ENCODE measurements around the gene ARFGAP1.

ARFGAP1 gene

DNA sequence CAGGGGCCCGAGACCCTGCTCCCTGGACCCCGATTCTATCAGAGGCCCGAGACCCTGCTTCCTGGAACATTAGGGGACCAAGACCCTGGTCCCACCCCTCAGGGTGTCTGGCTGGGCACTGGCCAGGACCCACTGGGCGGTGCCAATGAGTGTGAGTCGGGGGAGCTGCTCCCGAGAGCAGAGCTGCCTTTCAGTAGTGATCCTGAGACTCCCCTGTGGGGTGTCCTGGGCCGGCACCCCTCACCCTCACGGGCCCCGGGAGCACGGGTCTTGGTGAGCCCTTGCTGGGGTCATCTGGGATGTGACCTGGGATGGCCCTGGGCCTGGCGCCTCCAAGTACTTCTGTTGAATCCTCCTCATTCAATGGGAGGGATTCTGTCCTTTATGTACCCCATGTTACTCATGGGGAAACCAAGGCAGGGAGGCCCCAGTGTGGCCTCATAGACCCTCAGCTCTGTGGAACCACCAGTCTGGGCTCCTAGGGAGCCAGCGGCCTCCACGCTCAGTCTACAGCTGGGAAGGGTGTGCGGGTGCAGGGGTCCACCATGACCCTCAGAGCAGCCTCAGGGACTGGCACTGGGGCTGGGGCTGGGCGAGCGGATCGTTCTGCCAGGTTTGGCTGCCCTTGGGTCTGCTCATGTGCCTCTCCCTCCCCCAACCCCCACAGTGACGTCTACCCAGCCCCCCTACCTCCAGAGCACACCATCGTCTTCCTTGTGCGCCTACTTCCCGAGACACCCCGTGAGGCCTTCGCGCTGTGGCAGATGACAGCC, 46.0 kb downstream of the ARFGAP1 start:
- H3K27me3 ChIP-seq (ENCODE audit: insufficient read depth, low read depth, severe bottlenecking): no peaks in the 10 kb centered on the region
- H3K9me3 ChIP-seq (ENCODE audit: severe bottlenecking): no peaks in the 10 kb centered on the region
- no peak for DNase-seq
- no peak overlapping the region for H3K4me3 ChIP-seq (ENCODE audit: low read depth, low read length)
- TF ChIP-seq, protein P1, sequence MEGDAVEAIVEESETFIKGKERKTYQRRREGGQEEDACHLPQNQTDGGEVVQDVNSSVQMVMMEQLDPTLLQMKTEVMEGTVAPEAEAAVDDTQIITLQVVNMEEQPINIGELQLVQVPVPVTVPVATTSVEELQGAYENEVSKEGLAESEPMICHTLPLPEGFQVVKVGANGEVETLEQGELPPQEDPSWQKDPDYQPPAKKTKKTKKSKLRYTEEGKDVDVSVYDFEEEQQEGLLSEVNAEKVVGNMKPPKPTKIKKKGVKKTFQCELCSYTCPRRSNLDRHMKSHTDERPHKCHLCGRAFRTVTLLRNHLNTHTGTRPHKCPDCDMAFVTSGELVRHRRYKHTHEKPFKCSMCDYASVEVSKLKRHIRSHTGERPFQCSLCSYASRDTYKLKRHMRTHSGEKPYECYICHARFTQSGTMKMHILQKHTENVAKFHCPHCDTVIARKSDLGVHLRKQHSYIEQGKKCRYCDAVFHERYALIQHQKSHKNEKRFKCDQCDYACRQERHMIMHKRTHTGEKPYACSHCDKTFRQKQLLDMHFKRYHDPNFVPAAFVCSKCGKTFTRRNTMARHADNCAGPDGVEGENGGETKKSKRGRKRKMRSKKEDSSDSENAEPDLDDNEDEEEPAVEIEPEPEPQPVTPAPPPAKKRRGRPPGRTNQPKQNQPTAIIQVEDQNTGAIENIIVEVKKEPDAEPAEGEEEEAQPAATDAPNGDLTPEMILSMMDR (IDR thresholded peaks at IDR 0.05; ENCODE audit: low read depth, low read length): no peak
- H3K36me3 ChIP-seq: no peaks in the 10 kb centered on the region
- no peak overlapping the region for H3K27ac ChIP-seq

- DNase-seq: no peak
- no peaks in the 10 kb centered on the region for H3K27me3 ChIP-seq (ENCODE audit: insufficient read depth, low read depth, severe bottlenecking)
- TF ChIP-seq, protein P1 (IDR thresholded peaks at IDR 0.05; ENCODE audit: low read depth, low read length): no peak
These were observed 46.8 kb downstream of the ARFGAP1 start for GRCh38 chr20:63319164-63320040.

DNA sequence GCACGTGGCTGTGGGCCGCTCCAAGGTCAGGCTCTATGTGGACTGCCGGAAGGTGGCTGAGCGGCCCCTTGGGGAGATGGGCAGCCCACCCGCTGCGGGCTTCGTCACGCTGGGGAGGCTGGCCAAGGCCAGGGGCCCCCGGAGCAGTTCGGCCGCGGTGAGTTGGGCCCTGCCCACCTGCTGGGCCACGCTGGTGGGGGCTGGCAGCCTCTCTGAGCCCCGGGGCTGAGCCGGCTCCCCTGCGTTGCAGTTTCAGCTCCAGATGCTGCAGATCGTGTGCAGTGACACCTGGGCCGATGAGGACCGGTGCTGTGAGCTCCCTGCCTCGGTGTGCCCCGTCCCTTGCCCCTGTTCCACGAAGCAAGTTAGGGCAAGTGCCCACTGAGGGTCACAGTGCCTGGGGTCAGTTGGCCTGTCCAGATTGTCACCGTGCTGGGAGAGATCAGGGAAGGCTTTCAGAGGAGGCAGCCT, 47.5 kb downstream of the ARFGAP1 start:
- TF ChIP-seq, protein P1 (IDR thresholded peaks at IDR 0.05; ENCODE audit: low read depth, low read length): no peak
- Histone ChIP-seq H3K9me3 (ENCODE audit: severe bottlenecking) (no peaks in the 10 kb centered on the region), H3K4me3 (ENCODE audit: low read depth, low read length) (no peak overlapping the region), H3K27me3 (ENCODE audit: insufficient read depth, low read depth, severe bottlenecking) (no peaks in the 10 kb centered on the region), H3K27ac (no peak overlapping the region), H3K36me3 (no peaks in the 10 kb centered on the region)
- DNase-seq: no peak

More at GRCh38 chr20:63319164-63320040, 46.8 kb downstream of the ARFGAP1 start:
- Histone ChIP-seq H3K27ac (no peak overlapping the region), H3K4me3 (ENCODE audit: low read depth, low read length) (no peak overlapping the region), H3K9me3 (ENCODE audit: severe bottlenecking) (no peaks in the 10 kb centered on the region), H3K36me3 (no peaks in the 10 kb centered on the region)

- no peak overlapping the region for H3K27ac ChIP-seq
- no peaks in the 10 kb centered on the region for H3K9me3 ChIP-seq (ENCODE audit: severe bottlenecking)
- TF ChIP-seq, protein P1 (IDR thresholded peaks at IDR 0.05; ENCODE audit: low read depth, low read length): no peak
- no peak overlapping the region for H3K4me3 ChIP-seq (ENCODE audit: low read depth, low read length)
- H3K36me3 ChIP-seq: no peaks in the 10 kb centered on the region
- DNase-seq: no peak
- H3K27me3 ChIP-seq (ENCODE audit: insufficient read depth, low read depth, severe bottlenecking): no peaks in the 10 kb centered on the region
These were observed 48.1 kb downstream of the ARFGAP1 start for GRCh38 chr20:63320616-63321147.

GRCh38 chr20:63321148-63321831, 48.7 kb downstream of the ARFGAP1 start:
- Histone ChIP-seq H3K27ac (no peak overlapping the region), H3K27me3 (ENCODE audit: insufficient read depth, low read depth, severe bottlenecking) (no peaks in the 10 kb centered on the region), H3K36me3 (no peaks in the 10 kb centered on the region), H3K9me3 (ENCODE audit: severe bottlenecking) (no peaks in the 10 kb centered on the region), H3K4me3 (ENCODE audit: low read depth, low read length) (no peak overlapping the region)
- TF ChIP-seq, protein P1 (IDR thresholded peaks at IDR 0.05; ENCODE audit: low read depth, low read length): no peak
- no peak for DNase-seq

Measured in WERI-Rb-1 (cell line).